Adrenal gland (tissue), 12 donors: Measurements from ENCODE around the gene EZH1. TPM values are rescaled to one million over a fixed set of nuclear protein-coding genes. Genes with fewer than 3 reads are reported as not detected.

Source experiments
- DNase-seq, 7 donors: peaks; one replicate each; pipeline ENCODE4 v3.0.0-alpha.2; 2019 to 2020
- H3K27ac ChIP-seq, 5 donors: fragments of 200-600 bp; sonication (generic) in 4 of 5; 1 replicate in 3 of 5; 2 replicates in 2 of 5; pipeline versions ENCODE4 v1.5.1 to v1.8.0; 2016 to 2020; ENCODE audit warnings: mild to moderate bottlenecking in 1 of 5
- H3K27me3 ChIP-seq: fragments of 200-600 bp; 2 replicates; pipeline ENCODE4 v1.8.0; 2021
- H3K36me3 ChIP-seq, 2 donors: fragments of 200-600 bp; replicated peaks in 1 of 2; 1 replicate in 1 of 2; 2 replicates in 1 of 2; pipeline versions ENCODE4 v1.5.1 to v1.8.0; 2018 to 2022
- H3K4me1 ChIP-seq, 2 donors: fragments of 200-600 bp; replicated peaks in 1 of 2; 1 replicate in 1 of 2; 2 replicates in 1 of 2; pipeline versions ENCODE4 v1.5.1 to v1.8.0; 2018 to 2021
- H3K4me3 ChIP-seq, 4 donors: fragments of 200-600 bp; sonication (generic) in 3 of 4; one replicate each; pipeline ENCODE4 v1.5.1; 2016 to 2018
- H3K9me3 ChIP-seq, 3 donors: fragments of 200-600 bp; sonication (generic) in 1 of 3; replicated peaks in 1 of 3; 1 replicate in 2 of 3; 2 replicates in 1 of 3; pipeline versions ENCODE4 v1.5.1 to v1.8.0; 2016 to 2021
- CTCF ChIP-seq, 6 experiments: fragments of 450-650 bp in 4 of 6; fragments of 200-600 bp in 2 of 6; sonication (generic) in 1 of 6; IDR thresholded peaks; 1 replicate in 5 of 6; 2 replicates in 1 of 6; pipeline versions ENCODE4 v1.5.1 to v1.8.0; 2016 to 2021; ENCODE audit warnings: antibody characterized with exemption in 6 of 6, mild to moderate bottlenecking in 2 of 6, moderate library complexity in 1 of 6
- POLR2A ChIP-seq, 2 donors: fragments of 450-650 bp; IDR thresholded peaks; one replicate each; pipeline ENCODE4 v1.6.1; 2017; ENCODE audit warnings: antibody characterized with exemption in 2 of 2, mild to moderate bottlenecking in 2 of 2, moderate library complexity in 1 of 2
- WGBS, 4 donors: extraction: QIAGEN DNeasy Blood & Tissue Kit in 2 of 4; methylation state at CpG; one replicate each; pipeline versions ENCODE4 v1.1.5 to v1.1.7; 2013 to 2017; 5-methylcytosine and 5-hydroxymethylcytosine counted together
- intact Hi-C, 2 donors: fragments of 100-400 bp; cut with DNase I; formaldehyde crosslinking; loops; one replicate each; pipeline versions ENCODE4 v1.14.1 to v1.15.0; 2022 to 2023
- polyA plus RNA-seq, 3 donors: library from polyadenylated mRNA; stranded (reverse); fragments of 200-250 nt in 2 of 3; fragments of 350-450 nt in 1 of 3; fragmentation: Illumina TruSeq in 1 of 3; extraction: RNeasy Lipid Tissue Mini Kit (QIAGEN cat#74804) in 1 of 3; gene quantifications; one replicate each; pipeline ENCODE4 v1.2.3, GENCODE V29; 2013 to 2014
- total RNA-seq, 9 donors: library from RNA; depleted of rRNA in 4 of 9; stranded (reverse); fragments of >200 nt in 4 of 9; fragments of 120-200 nt in 1 of 9; fragmentation: NEBNext Ultra II Directional in 1 of 9; extraction: Animal tissue kit (Norgen Biotek cat#: 25700) in 1 of 9; gene quantifications; one replicate each; pipeline versions ENCODE4 v1.1.0 to v1.2.4, GENCODE V29; 2013 to 2023
- donor health status: healthy with polysubstance abuse.
- donor health status: Bipolar disorder and iron deficiency.
- donor health status: DM: yes; HTN: yes; CAD: no.
- donor health status: DM: no; HTN: no; CAD: no.
- donor health status: DM: no; HTN: no; CAD: no.
- donor health status: DM: yes; HTN: yes; CAD: no.

Gene EZH1
- total and polyA plus RNA-seq, 12 donors = 17.6 to 49.1 (median 29.5) TPM

- Histone ChIP-seq H3K4me1 (peaks cover 45 to 58% of the 10 kb centered on the region in 2 donors), H3K27me3 (no peaks in the 10 kb centered on the region), H3K36me3 (peaks cover 0 to 32% of the 10 kb centered on the region in 2 donors), H3K9me3 (no peaks in the 10 kb centered on the region), H3K27ac (peak overlapping the region in 4 of 5 donors; percentile 83 to 94 (median 86)), H3K4me3 (peak overlapping the region; percentile 75 to 95 (median 86))
- no peak for TF ChIP-seq CTCF (IDR thresholded peaks at IDR 0.05)
- TF ChIP-seq POLR2A (IDR thresholded peaks at IDR 0.05) = no peak
- DNase-seq = peak in 1 of 7 donors; percentile 29
- 1 to 8% (median 2%) methylated on average over 7 to 27 of the region's 27 CpGs for WGBS, 4 donors
- intact Hi-C loops = loop anchor here in 1 of 2 donors (10.0 kb wide), 1 partner anchor 91 kb away; no protein-coding TSS in a partner anchor
Observed at GRCh38 chr17:42675348-42675964, 69.4 kb downstream of the EZH1 start.

DNA sequence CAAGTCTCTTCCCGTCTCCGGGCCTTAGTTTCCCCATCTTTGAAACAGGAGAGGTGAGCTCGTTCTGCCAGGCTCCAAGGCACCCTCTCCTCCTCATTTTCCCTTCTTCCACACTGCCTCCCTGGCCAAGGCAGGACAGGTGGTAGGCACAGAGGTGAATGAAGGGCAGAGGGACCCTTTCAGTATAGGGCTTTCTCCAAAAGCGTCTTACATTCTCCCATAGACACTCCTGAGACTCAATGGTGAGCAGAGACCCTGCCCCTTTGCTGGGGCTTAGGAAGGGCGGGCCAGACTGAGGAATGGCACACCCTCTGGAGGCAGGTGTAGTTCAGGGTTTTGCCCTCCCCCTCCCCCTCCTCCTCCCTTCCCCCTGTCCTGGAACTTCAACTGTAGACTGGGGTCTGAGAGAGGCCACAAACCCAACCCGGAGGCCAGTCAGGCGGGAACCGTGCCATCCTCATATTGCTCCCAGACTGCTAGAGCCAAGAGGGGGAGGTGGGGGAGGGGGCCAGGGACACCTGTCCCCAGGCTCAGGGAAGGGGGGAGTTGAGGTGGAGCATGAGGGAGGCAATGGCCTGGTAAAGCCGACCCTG is 70.0 kb downstream of the EZH1 start:
- H3K27ac ChIP-seq = peak overlapping the region in 2 of 5 donors; percentile 72 to 87
- H3K27me3 ChIP-seq = no peaks in the 10 kb centered on the region
- intact Hi-C loops = loop anchor here (5.0 to 10.0 kb wide), 2 partner anchors 63 to 90 kb away; no protein-coding TSS in a partner anchor
- H3K36me3 ChIP-seq = peaks cover 0 to 36% of the 10 kb centered on the region in 2 donors
- DNase-seq = peak in 3 of 7 donors; percentile 35 to 45 (median 43)
- 38 to 55% (median 41%) methylated on average over 4 to 9 of the region's 9 CpGs for WGBS, 4 donors
- no peaks in the 10 kb centered on the region for H3K9me3 ChIP-seq
- peaks cover 45 to 52% of the 10 kb centered on the region in 2 donors for H3K4me1 ChIP-seq
- peak overlapping the region in 2 of 4 donors; percentile 94 to 95 for H3K4me3 ChIP-seq
- TF ChIP-seq CTCF (IDR thresholded peaks at IDR 0.05) (no peak), POLR2A (IDR thresholded peaks at IDR 0.05) (no peak)

DNA sequence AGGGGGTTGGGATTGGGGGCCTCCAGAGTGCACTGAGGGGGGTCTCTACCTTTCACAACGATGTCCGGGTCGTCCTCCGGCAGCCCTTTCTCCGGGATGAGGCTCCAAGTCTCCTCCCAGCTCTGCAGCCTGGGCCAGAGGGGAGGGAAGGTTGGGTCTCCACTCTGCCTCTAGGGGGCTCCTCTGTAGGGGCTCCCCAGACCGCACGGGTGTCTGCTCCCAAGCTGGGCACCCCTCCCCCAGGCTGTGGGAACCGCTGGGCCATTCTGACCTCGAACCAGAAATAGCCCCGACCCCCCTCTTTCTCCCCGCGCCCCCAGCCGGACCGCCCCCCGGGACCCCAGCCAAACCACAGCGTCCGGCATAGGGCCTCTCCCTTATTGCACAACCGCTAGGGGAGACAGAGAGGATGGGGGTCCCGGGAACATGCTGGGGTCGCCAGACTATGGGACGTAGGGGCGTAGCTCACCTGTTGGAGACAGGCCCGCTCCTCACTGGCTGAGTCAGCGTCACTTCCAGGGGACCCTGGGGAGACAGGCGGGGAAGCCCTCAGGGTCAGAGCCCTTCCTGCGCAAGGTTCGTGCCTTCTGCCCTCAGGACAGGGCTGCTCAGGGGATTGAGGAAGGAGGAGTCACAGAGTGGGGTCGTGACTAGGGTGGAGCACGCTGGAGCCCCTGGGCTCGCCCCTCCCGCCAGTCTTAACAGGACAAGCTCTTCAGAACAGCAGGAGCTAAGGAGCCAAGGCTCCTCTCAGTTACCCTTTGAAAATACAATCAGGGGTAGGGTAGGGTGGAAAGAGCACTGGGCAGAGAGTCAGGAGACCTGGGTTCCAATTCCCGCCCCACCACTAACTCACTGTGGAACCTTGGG is 70.7 kb downstream of the EZH1 start:
- Histone ChIP-seq H3K27me3 (no peaks in the 10 kb centered on the region), H3K36me3 (peaks cover 0 to 43% of the 10 kb centered on the region in 2 donors), H3K9me3 (no peaks in the 10 kb centered on the region), H3K27ac (peak overlapping the region in 3 of 5 donors; percentile 42 to 72 (median 43)), H3K4me3 (peak overlapping the region in 1 of 4 donors; percentile 95), H3K4me1 (peaks cover 40 to 50% of the 10 kb centered on the region in 2 donors)
- peak in 5 of 7 donors; percentile 53 to 71 (median 60) for DNase-seq
- intact Hi-C loops = loop anchor here (5.0 to 10.0 kb wide), 2 partner anchors 62 to 89 kb away; no protein-coding TSS in a partner anchor
- 12 to 14% (median 13%) methylated on average over 8 to 32 of the region's 32 CpGs for WGBS, 4 donors
- no peak for TF ChIP-seq POLR2A (IDR thresholded peaks at IDR 0.05)
- peak in 4 of 6 experiments; percentile 9 to 45 (median 31) for TF ChIP-seq CTCF (IDR thresholded peaks at IDR 0.05)
